LNCaP clone FGC (cell line): ENCODE data around the gene FAM53A.
A peak's percentile ranks its signal among the peaks of the same experiment; 100 is the strongest.

Experiments used
- DNase-seq: peaks from one replicate; pipeline ENCODE4 v3.0.0-alpha.2; 2011; ENCODE audit warnings: low read depth
- H3K4me3 ChIP-seq: 2 replicates; pipeline ENCODE4 v1.5.1; 2011; ENCODE audit warnings: mild to moderate bottlenecking, low read depth, low read length, control low read depth
- CTCF ChIP-seq: IDR thresholded peaks from 2 replicates; pipeline ENCODE4 v1.5.1; 2012; ENCODE audit warnings: mild to moderate bottlenecking; ENCODE audit not compliant: control insufficient read depth, insufficient read depth; ENCODE audit errors: extremely low read depth

The FAM53A gene

GRCh38 chr4:1619151-1619672 is 64.9 kb downstream of the FAM53A start:
- no peak for TF ChIP-seq CTCF
- H3K4me3 ChIP-seq, result no peak overlapping the region
- no peak for DNase-seq

DNA sequence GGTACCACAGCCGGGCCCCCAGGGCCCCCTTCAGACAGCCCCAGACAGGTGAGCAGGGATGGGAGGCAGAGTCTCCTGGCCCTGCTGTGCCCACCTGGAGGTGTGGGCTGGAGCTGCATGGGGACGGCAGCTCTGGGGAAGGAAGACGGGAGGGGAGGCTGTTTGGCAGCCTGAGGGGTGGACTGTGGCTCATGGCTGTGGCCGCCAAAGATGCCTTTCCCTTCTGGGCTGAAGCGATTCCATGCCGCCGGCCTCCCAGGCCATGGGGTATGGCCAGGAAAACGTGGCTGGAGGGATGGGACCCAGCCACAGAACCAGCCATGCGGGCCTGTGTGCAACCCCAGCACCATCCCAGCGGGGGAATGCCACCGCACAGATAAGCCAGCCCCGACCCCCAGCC is 65.7 kb downstream of the FAM53A start:
- DNase-seq, result no peak
- no peak overlapping the region for H3K4me3 ChIP-seq
- no peak for TF ChIP-seq CTCF

- H3K4me3 ChIP-seq, result no peak overlapping the region
- TF ChIP-seq CTCF, result no peak
- no peak for DNase-seq
These were observed 67.6 kb downstream of the FAM53A start for GRCh38 chr4:1616557-1616930.

DNA sequence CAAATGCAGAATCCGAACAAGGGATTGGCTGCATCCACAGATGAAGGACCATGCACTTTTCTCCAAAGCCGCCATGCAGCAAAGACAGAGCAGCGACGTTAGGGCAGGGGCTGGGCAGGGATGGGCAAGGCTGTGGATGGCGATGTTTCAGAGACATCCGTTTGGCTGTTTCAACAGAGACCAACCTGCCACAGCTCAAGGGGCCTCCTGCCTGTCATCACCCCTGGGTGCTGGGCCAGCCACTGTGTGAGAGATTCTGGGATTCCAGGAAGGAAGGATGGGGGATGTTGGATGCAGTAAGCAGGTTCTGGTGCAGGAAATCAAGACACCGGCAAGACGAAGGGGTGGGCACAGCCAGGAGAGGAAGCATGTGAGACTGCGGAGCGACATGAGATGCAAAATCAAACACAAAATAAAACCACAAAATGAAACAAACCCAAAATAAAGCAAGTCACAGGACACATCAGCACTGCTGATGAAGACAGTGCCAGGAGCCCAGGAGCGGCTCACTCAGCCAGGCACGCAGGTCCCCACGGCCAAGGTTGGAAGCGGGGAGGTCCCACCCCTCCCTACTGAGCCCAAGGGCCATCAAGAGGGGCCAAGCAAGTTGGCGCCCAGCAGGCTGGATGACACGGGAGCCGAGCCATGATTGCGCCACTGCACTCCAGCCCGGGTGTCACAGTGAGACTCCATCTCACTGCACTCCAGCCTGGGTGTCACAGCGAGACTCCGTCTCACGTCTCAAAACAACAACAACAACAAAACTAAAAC is 68.1 kb downstream of the FAM53A start:
- no peak for TF ChIP-seq CTCF
- DNase-seq, result no peak
- H3K4me3 ChIP-seq, result no peak overlapping the region

GRCh38 chr4:1614854-1615595 is 69.1 kb downstream of the FAM53A start:
- DNase-seq, result peak; percentile 89
- no peak for TF ChIP-seq CTCF
- no peak overlapping the region for H3K4me3 ChIP-seq

- TF ChIP-seq CTCF, result no peak
- no peak for DNase-seq
- no peak overlapping the region for H3K4me3 ChIP-seq
These were observed 69.6 kb downstream of the FAM53A start for GRCh38 chr4:1614502-1614853.
